ENCODE data around the gene KMT5B. TPM values are rescaled to one million over a fixed set of nuclear protein-coding genes. Genes with fewer than 3 reads are reported as not detected.
A peak's percentile ranks its signal among the peaks of the same experiment; 100 is the strongest.

The KMT5B gene
- total RNA-seq, 4 donors from 2014 or later: 27.2 to 40.5 (median 33.3) TPM

DNA sequence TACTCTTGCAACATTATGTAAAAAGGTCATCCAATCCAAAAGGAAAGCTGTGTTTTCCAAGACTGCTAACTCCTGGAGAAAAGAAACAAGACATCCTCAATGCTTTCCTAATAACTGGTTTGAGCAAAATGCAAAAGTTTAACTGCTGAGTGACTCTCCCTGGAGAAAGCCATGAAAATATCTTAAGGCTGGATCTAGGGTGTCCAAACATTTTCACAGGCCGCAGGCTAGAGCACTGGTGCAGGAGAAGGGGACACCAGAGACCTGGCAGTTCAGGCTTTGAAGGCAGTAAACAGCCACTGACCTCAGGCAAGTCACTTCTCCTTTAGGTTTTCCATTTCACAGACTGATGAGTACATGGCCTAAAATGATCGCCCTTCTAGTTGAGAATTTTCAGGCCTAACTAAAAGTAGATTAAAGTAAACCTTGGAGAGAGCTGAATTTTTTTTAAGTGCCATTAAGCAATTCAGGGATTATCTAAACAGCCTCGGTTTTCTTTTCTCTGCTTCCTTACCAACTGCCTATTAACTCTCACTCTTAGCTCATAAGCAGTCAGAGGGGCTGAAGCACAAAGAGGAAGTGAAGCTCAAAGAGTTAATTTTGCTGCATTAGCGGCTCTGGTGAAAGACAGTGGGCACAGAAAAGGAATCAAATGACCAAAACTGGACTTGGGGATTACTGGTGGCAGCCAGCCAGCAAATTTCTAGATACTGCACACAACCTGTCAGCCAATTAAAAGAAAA lies 94.2 kb downstream of the KMT5B start:
- H3K36me3 ChIP-seq: no peaks in the 10 kb centered on the region
- 66% methylated on average over 4 of the region's 4 CpGs for WGBS
- TF ChIP-seq EP300 (IDR thresholded peaks at IDR 0.05): no peak
- no peak for TF ChIP-seq POLR2AphosphoS5 (IDR thresholded peaks at IDR 0.05)
- TF ChIP-seq CTCF (IDR thresholded peaks at IDR 0.05): no peak
- TF ChIP-seq POLR2A (IDR thresholded peaks at IDR 0.05): no peak
- H3K27me3 ChIP-seq: no peaks in the 10 kb centered on the region
- peaks cover 40% of the 10 kb centered on the region for H3K4me1 ChIP-seq
- no peaks in the 10 kb centered on the region for H3K9me3 ChIP-seq
- peak in 1 of 2 donors; percentile 63 for DNase-seq (ENCODE audit: low spot score in 2 of 2)
- peak overlapping the region; percentile 40 for H3K27ac ChIP-seq
- peak overlapping the region; percentile 69 for H3K4me3 ChIP-seq

- H3K36me3 ChIP-seq: no peaks in the 10 kb centered on the region
- no peak for TF ChIP-seq POLR2A (IDR thresholded peaks at IDR 0.05)
- no peak for TF ChIP-seq EP300 (IDR thresholded peaks at IDR 0.05)
- TF ChIP-seq POLR2AphosphoS5 (IDR thresholded peaks at IDR 0.05): no peak
- TF ChIP-seq CTCF (IDR thresholded peaks at IDR 0.05): no peak
- no peaks in the 10 kb centered on the region for H3K27me3 ChIP-seq
- H3K27ac ChIP-seq: peak overlapping the region; percentile 40
- DNase-seq (ENCODE audit: low spot score in 2 of 2): peak in 1 of 2 donors; percentile 67
- H3K4me3 ChIP-seq: no peak overlapping the region
- peaks cover 40% of the 10 kb centered on the region for H3K4me1 ChIP-seq
- no peaks in the 10 kb centered on the region for H3K9me3 ChIP-seq
- 92% methylated on average over 11 of the region's 11 CpGs for WGBS
Observed at GRCh38 chr11:68117853-68118470, 95.1 kb downstream of the KMT5B start.

GRCh38 chr11:68116974-68117373 lies 96.1 kb downstream of the KMT5B start:
- WGBS: 80% methylated on average over 3 of the region's 3 CpGs
- Histone ChIP-seq H3K4me1 (peaks cover 36% of the 10 kb centered on the region), H3K27me3 (no peaks in the 10 kb centered on the region), H3K9me3 (no peaks in the 10 kb centered on the region), H3K27ac (no peak overlapping the region), H3K4me3 (no peak overlapping the region), H3K36me3 (no peaks in the 10 kb centered on the region)
- TF ChIP-seq POLR2AphosphoS5 (IDR thresholded peaks at IDR 0.05) (no peak), CTCF (IDR thresholded peaks at IDR 0.05) (no peak), EP300 (IDR thresholded peaks at IDR 0.05) (no peak), POLR2A (IDR thresholded peaks at IDR 0.05) (no peak)
- DNase-seq (ENCODE audit: low spot score in 2 of 2): no peak

- Histone ChIP-seq H3K36me3 (no peaks in the 10 kb centered on the region), H3K27me3 (no peaks in the 10 kb centered on the region), H3K4me3 (no peak overlapping the region), H3K9me3 (no peaks in the 10 kb centered on the region), H3K4me1 (peaks cover 30% of the 10 kb centered on the region), H3K27ac (no peak overlapping the region)
- WGBS: 87% methylated on average over 7 of the region's 7 CpGs
- TF ChIP-seq POLR2AphosphoS5 (IDR thresholded peaks at IDR 0.05): no peak
- TF ChIP-seq POLR2A (IDR thresholded peaks at IDR 0.05): no peak
- no peak for TF ChIP-seq EP300 (IDR thresholded peaks at IDR 0.05)
- TF ChIP-seq CTCF (IDR thresholded peaks at IDR 0.05): no peak
- DNase-seq (ENCODE audit: low spot score in 2 of 2): no peak
Observed at GRCh38 chr11:68116126-68116525, 97.0 kb downstream of the KMT5B start.

GRCh38 chr11:68115285-68115684 lies 97.8 kb downstream of the KMT5B start:
- no peak overlapping the region for H3K4me3 ChIP-seq
- no peak overlapping the region for H3K27ac ChIP-seq
- no peaks in the 10 kb centered on the region for H3K27me3 ChIP-seq
- TF ChIP-seq CTCF (IDR thresholded peaks at IDR 0.05): no peak
- TF ChIP-seq POLR2A (IDR thresholded peaks at IDR 0.05): no peak
- TF ChIP-seq EP300 (IDR thresholded peaks at IDR 0.05): no peak
- TF ChIP-seq POLR2AphosphoS5 (IDR thresholded peaks at IDR 0.05): no peak
- H3K9me3 ChIP-seq: no peaks in the 10 kb centered on the region
- DNase-seq (ENCODE audit: low spot score in 2 of 2): no peak
- WGBS: 92% methylated on average over 1 of the region's 1 CpG
- H3K36me3 ChIP-seq: no peaks in the 10 kb centered on the region
- H3K4me1 ChIP-seq: peaks cover 29% of the 10 kb centered on the region
